SK-N-MC (cell line): ENCODE results near the gene LHFPL3.
"Not testable (repeated sequence)": the region's sequence is repeated elsewhere in the genome, so short reads cannot be mapped to it uniquely, and the experiment has no call there.

Experiments
- EZH2 ChIP-seq: fragments of 200-600 bp; sonication (generic); IDR thresholded peaks from one replicate; pipeline ENCODE4 v1.6.1; 2017; ENCODE audit warnings: antibody characterized with exemption
- FOXP2 ChIP-seq: optimal IDR thresholded peaks from 2 replicates; pipeline ENCODE3; 2011; ENCODE audit warnings: mild to moderate bottlenecking, moderate library complexity; ENCODE audit not compliant: insufficient read depth; ENCODE audit errors: extremely low read length, control extremely low read depth
- POLR2AphosphoS5 ChIP-seq: IDR thresholded peaks from 2 replicates; pipeline ENCODE4 v1.6.1; 2012; ENCODE audit warnings: mild to moderate bottlenecking, low read depth, low read length, borderline replicate concordance

- not testable (repeated sequence) for TF ChIP-seq EZH2, POLR2AphosphoS5, FOXP2
These were observed 597.8 kb downstream of the LHFPL3 start for GRCh38 chr7:104926189-104926588.
